Right renal cortex interstitium (tissue), 3 donors: ENCODE results near the gene LIPN. TPM values are rescaled to one million over a fixed set of nuclear protein-coding genes. Genes with fewer than 3 reads are reported as not detected.
A peak's percentile ranks its signal among the peaks of the same experiment; 100 is the strongest.

ENCODE experiments used
- DNase-seq, 3 donors: peaks; one replicate each; pipeline ENCODE4 v3.0.0-alpha.2; 2013; ENCODE audit warnings: low read depth in 3 of 3, low spot score in 2 of 3
- polyA plus RNA-seq, 3 donors: library from polyadenylated mRNA; unstranded; fragments of 120-200 nt; gene quantifications; one replicate each; pipeline ENCODE4 v1.2.1, GENCODE V29; 2013; ENCODE audit not compliant: insufficient read length in 3 of 3

LIPN gene
- polyA plus RNA-seq, 3 donors: not detected

DNA sequence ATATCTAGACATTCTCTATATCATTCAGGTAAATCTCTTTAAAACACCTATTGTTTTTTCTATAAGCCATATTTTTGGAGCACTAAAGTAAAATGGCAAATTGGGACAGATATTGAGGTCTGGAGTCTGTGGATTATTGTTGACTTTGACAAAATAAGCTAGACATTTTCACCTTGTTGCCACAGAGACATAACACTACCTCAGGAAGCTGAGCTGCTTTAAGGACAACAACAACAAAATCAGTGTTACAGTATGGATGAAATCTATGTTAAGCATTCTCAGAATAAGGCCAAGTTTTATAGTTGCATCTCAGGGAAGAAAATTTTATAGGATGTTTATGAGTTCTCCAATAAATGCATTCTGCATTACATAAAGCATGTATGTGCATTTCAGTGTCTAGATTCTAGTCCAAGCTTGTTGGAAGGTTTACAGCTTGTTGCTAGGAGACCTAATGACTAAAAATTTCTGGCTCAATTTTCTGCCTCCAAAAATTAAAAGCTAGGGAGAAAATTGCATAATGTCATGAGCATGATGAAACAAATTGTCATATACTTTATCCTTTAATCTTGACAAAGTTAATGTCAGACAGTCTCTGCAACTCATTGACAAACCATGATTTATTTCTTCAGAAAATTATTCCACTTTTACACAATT lies 61.1 kb downstream of the LIPN start:
- peak in 2 of 3 donors; percentile 24 to 44 for DNase-seq

DNA sequence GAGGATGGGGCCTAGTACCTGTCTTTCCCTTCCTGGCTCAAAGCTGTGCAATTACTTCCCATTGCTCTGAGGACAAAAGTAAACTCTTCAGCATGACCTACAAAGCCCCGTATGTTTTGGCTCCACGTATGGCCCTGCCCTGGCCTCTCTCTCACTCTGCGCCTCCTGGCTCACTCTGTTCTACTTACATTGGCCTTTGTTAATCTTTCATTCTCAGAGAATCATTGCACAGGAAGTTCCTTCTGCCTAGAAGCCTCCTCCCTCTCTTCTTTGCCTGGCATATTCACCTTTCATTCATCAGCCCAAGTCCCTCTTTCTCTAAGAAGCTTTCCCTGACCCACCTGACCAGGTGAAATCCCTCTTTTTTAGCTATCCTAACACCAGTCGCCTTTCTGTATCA lies 66.6 kb downstream of the LIPN start:
- no peak for DNase-seq

- DNase-seq: no peak
Observed at GRCh38 chr10:88827671-88828070, 67.9 kb downstream of the LIPN start.

GRCh38 chr10:88828310-88828709 lies 68.5 kb downstream of the LIPN start:
- DNase-seq: no peak

Other genes starting within 250 kb of the LIPN start
- 10 to 100 TPM; 16.5 to 17.6 (median 17.5) TPM for gene RNLS, start 176.7 kb upstream of the LIPN start, polyA plus RNA-seq
- gene LIPJ, start 173.3 kb upstream of the LIPN start, polyA plus RNA-seq: under 1 TPM; 0.10 to 0.53 (median 0.10) TPM
- under 1 TPM; 0.14 to 0.24 (median 0.18) TPM for gene LIPF, start 95.6 kb upstream of the LIPN start, polyA plus RNA-seq
- not detected for gene LIPK, start 53.8 kb upstream of the LIPN start, polyA plus RNA-seq
- gene LIPM, start 42.7 kb downstream of the LIPN start, polyA plus RNA-seq: under 1 TPM in 1 of 3 donors, not detected in 2; 0.11 TPM
- gene ANKRD22, start 91.8 kb downstream of the LIPN start, polyA plus RNA-seq: under 1 TPM in 2 of 3 donors, not detected in 1; 0.37 to 0.54 TPM
- 1 to 10 TPM; 1.7 to 2.0 (median 1.9) TPM for gene STAMBPL1, start 120.2 kb downstream of the LIPN start, polyA plus RNA-seq
- gene ACTA2, start 192.8 kb downstream of the LIPN start, polyA plus RNA-seq: 100 to 1,000 TPM; 174 to 195 (median 189) TPM
- 10 to 100 TPM; 12.4 to 12.9 (median 12.5) TPM for gene FAS, start 230.8 kb downstream of the LIPN start, polyA plus RNA-seq